Measurements from ENCODE around the gene PCNX3. TPM values are rescaled to one million over a fixed set of nuclear protein-coding genes. Genes with fewer than 3 reads are reported as not detected.

The PCNX3 gene
- total RNA-seq, 1 experiment from 2014 or later, result 74.5 TPM

GRCh38 chr11:65595131-65595530 lies 20.4 kb upstream of the PCNX3 start:
- Histone ChIP-seq H3K9me3 (ENCODE audit: control insufficient read depth, insufficient read depth, low read depth, low read length) (no peaks in the 10 kb centered on the region), H3K27me3 (ENCODE audit: control insufficient read depth, insufficient read depth, low read length) (no peaks in the 10 kb centered on the region), H3K4me3 (ENCODE audit: low read depth in 2 of 2, low read length in 2 of 2) (no peak overlapping the region), H3K4me1 (ENCODE audit: control insufficient read depth, insufficient read depth, low read length) (peaks cover 12% of the 10 kb centered on the region; the same call in 1 of the 2 replicates), H3K27ac (ENCODE audit: low read length) (no peak overlapping the region), H3K36me3 (ENCODE audit: control insufficient read depth, insufficient read depth, low read length) (peaks cover 3% of the 10 kb centered on the region)
- in situ Hi-C loops (cut with HindIII; ENCODE audit: low pct_unique_long_range_greater_than_20kb, low sequenced_read_pairs) (no loop called here), intact Hi-C loops (cut with micrococcal nuclease; ENCODE audit: unreplicated experiment) (no loop called here)
- ATAC-seq (0 out of 2 replicates have a peak, but pooled peaks have one; percentile 8), DNase-seq (ENCODE audit: low read depth, low spot score) (no peak)
- no TSS peak for BruUV-seq (replicated peaks)
- CTCF ChIA-PET, result interaction anchor here (0.7 to 2.5 kb wide), 2 partner anchors 23 to 68 kb away, joined by 6 to 9 read pairs; partner anchors contain the start of gene FAM89B
- TF ChIP-seq CTCF (IDR thresholded peaks at IDR 0.05) (no peak), POLR2AphosphoS5 (IDR thresholded peaks at IDR 0.05; ENCODE audit: low read depth, low read length) (0 out of 2 replicates have a peak, but pooled peaks have one; percentile 9)
- POLR2A ChIA-PET, result no interaction called here

DNA sequence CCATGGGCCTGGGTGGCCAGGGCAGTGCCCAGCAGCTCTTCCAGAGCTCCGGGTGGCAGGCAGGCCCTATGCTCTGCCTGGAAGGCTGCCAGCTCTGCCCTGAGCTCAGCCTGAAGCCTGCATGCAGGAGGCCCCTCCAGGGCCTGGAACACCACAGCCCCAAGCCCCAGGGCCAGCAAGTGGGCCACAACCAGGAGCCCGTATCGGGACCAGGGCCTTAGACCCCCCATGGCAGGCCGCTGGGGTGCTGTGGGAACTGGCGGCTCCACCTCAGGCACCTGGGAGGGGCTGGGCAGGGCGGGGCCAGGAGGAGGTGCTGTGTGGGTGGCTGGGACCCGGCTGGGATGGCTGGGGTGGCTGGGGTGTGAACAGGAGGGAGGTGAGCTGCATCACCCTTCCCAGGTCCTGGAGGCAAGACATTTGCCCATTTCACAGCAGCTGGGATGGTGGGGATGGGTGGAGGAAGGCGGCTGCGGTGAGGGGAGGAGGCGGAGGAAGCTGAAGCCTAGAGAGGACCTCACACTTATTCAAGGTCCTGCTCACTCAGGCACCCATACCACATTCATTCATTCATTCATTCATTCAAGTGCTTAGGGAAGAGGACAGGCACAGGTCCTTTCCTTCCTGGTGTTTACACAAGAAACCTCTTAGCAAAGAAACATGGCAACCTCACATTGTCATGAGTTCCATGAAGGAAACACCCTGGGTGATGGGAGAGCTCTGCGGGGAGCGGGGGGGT lies 19.9 kb upstream of the PCNX3 start, which contains the start of gene KCNK7:
KCNK7 (minus strand) TSS at position 258 of the 739 bp plus-strand sequence; CDS start at position 230, 28 bp downstream.
- no TSS peak for BruUV-seq (replicated peaks)
- DNase-seq (ENCODE audit: low read depth, low spot score), result no peak
- peak; percentile 37 for ATAC-seq
- Histone ChIP-seq H3K27ac (ENCODE audit: low read length) (no peak within 1 kb of the TSS), H3K4me1 (ENCODE audit: control insufficient read depth, insufficient read depth, low read length) (peaks cover 12% of the 10 kb centered on the region; the same call in 1 of the 2 replicates), H3K4me3 (ENCODE audit: low read depth in 2 of 2, low read length in 2 of 2) (no peak within 1 kb of the TSS), H3K36me3 (ENCODE audit: control insufficient read depth, insufficient read depth, low read length) (no peaks in the 10 kb centered on the region), H3K27me3 (ENCODE audit: control insufficient read depth, insufficient read depth, low read length) (no peaks in the 10 kb centered on the region), H3K9me3 (ENCODE audit: control insufficient read depth, insufficient read depth, low read depth, low read length) (no peaks in the 10 kb centered on the region)
- ChIA-PET CTCF (interaction anchor here (0.7 to 2.5 kb wide), 2 partner anchors 23 to 68 kb away, joined by 6 to 9 read pairs; partner anchors contain the start of gene FAM89B), POLR2A (no interaction called here)
- in situ Hi-C loops (cut with HindIII; ENCODE audit: low pct_unique_long_range_greater_than_20kb, low sequenced_read_pairs), result no loop called here
- TF ChIP-seq CTCF (IDR thresholded peaks at IDR 0.05), result no peak
- no peak for TF ChIP-seq POLR2AphosphoS5 (IDR thresholded peaks at IDR 0.05; ENCODE audit: low read depth, low read length)
- TF ChIP-seq, protein P1, sequence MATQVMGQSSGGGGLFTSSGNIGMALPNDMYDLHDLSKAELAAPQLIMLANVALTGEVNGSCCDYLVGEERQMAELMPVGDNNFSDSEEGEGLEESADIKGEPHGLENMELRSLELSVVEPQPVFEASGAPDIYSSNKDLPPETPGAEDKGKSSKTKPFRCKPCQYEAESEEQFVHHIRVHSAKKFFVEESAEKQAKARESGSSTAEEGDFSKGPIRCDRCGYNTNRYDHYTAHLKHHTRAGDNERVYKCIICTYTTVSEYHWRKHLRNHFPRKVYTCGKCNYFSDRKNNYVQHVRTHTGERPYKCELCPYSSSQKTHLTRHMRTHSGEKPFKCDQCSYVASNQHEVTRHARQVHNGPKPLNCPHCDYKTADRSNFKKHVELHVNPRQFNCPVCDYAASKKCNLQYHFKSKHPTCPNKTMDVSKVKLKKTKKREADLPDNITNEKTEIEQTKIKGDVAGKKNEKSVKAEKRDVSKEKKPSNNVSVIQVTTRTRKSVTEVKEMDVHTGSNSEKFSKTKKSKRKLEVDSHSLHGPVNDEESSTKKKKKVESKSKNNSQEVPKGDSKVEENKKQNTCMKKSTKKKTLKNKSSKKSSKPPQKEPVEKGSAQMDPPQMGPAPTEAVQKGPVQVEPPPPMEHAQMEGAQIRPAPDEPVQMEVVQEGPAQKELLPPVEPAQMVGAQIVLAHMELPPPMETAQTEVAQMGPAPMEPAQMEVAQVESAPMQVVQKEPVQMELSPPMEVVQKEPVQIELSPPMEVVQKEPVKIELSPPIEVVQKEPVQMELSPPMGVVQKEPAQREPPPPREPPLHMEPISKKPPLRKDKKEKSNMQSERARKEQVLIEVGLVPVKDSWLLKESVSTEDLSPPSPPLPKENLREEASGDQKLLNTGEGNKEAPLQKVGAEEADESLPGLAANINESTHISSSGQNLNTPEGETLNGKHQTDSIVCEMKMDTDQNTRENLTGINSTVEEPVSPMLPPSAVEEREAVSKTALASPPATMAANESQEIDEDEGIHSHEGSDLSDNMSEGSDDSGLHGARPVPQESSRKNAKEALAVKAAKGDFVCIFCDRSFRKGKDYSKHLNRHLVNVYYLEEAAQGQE (IDR thresholded peaks at IDR 0.05; ENCODE audit: insufficient read depth in 1 of 2, low read depth in 2 of 2, low read length in 1 of 2), result no peak
- no peak for TF ChIP-seq TCF7L2 (IDR thresholded peaks at IDR 0.05; ENCODE audit: low read depth, low read length)
- no peak for TF ChIP-seq SIN3A (IDR thresholded peaks at IDR 0.05; ENCODE audit: borderline replicate concordance, insufficient read depth, low read depth, low read length)
- intact Hi-C loops (cut with micrococcal nuclease; ENCODE audit: unreplicated experiment), result no loop called here

Measured in Panc1 (cell line).